PFSK-1 (cell line): Measurements from ENCODE around the gene TTF1.

ENCODE experiments used
- FOXP2 ChIP-seq: optimal IDR thresholded peaks from 2 replicates; pipeline ENCODE3; 2011; ENCODE audit warnings: borderline replicate concordance, control low read depth, inconsistent platforms; ENCODE audit not compliant: insufficient read depth; ENCODE audit errors: extremely low read length, extremely low read depth
- POLR2AphosphoS5 ChIP-seq: IDR thresholded peaks from 2 replicates; pipeline ENCODE4 v1.6.1; 2012; ENCODE audit warnings: low read depth, mild to moderate bottlenecking, control low read depth, low read length, moderate library complexity
- SIN3A ChIP-seq: IDR thresholded peaks from 2 replicates; pipeline ENCODE4 v1.6.1; 2012; ENCODE audit warnings: mild to moderate bottlenecking, low read length, moderate library complexity, borderline replicate concordance; ENCODE audit not compliant: insufficient read depth
- TAF1 ChIP-seq: IDR thresholded peaks from 2 replicates; pipeline ENCODE4 v1.6.1; 2012; ENCODE audit warnings: low read length, control low read depth, borderline replicate concordance; ENCODE audit not compliant: insufficient read depth
- TF ChIP-seq, protein P1 (sequence below), 2 experiments: IDR thresholded peaks; 2 replicates each; pipeline versions ENCODE4 v1.6.1 to v1.8.0; 2011 to 2012; ENCODE audit warnings: low read depth in 2 of 2, low read length in 2 of 2, control low read depth in 1 of 2, inconsistent platforms in 1 of 2, mild to moderate bottlenecking in 1 of 2, moderate library complexity in 1 of 2; ENCODE audit not compliant: insufficient read depth in 1 of 2

DNA sequence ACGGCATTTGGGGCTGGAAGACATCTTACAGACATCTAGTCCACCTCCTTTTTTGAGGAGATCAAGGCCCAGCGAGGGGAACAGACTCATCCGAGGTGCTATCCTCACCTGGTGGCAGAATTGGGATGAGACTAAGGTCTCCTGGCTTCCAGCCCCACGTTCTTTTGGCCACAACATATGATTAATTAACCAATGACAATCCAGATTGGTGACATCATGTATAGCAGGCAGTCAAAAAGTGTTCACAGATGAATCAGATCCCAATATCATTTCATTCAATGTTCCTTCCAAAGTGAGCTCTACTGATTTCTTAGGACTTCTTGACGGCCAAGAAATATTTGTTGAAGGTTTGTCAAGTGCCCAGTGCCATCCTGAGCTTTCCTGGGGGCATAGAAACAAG, 7.3 kb upstream of the TTF1 start:
- TF ChIP-seq, protein P1, sequence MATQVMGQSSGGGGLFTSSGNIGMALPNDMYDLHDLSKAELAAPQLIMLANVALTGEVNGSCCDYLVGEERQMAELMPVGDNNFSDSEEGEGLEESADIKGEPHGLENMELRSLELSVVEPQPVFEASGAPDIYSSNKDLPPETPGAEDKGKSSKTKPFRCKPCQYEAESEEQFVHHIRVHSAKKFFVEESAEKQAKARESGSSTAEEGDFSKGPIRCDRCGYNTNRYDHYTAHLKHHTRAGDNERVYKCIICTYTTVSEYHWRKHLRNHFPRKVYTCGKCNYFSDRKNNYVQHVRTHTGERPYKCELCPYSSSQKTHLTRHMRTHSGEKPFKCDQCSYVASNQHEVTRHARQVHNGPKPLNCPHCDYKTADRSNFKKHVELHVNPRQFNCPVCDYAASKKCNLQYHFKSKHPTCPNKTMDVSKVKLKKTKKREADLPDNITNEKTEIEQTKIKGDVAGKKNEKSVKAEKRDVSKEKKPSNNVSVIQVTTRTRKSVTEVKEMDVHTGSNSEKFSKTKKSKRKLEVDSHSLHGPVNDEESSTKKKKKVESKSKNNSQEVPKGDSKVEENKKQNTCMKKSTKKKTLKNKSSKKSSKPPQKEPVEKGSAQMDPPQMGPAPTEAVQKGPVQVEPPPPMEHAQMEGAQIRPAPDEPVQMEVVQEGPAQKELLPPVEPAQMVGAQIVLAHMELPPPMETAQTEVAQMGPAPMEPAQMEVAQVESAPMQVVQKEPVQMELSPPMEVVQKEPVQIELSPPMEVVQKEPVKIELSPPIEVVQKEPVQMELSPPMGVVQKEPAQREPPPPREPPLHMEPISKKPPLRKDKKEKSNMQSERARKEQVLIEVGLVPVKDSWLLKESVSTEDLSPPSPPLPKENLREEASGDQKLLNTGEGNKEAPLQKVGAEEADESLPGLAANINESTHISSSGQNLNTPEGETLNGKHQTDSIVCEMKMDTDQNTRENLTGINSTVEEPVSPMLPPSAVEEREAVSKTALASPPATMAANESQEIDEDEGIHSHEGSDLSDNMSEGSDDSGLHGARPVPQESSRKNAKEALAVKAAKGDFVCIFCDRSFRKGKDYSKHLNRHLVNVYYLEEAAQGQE (IDR thresholded peaks at IDR 0.05; ENCODE audit: insufficient read depth in 1 of 2, low read depth in 2 of 2, low read length in 2 of 2), result no peak
- no peak for TF ChIP-seq SIN3A
- TF ChIP-seq TAF1, result no peak
- TF ChIP-seq POLR2AphosphoS5, result no peak
- no peak for TF ChIP-seq FOXP2
